Upper lobe of left lung (tissue), 4 donors: ENCODE measurements around the gene TIMM21.

Source experiments
- CTCF ChIP-seq, 6 experiments: fragments of 450-650 bp in 4 of 6; fragments of 200-600 bp in 2 of 6; sonication (generic) in 2 of 6; IDR thresholded peaks; one replicate each; pipeline ENCODE4 v1.5.1; 2016 to 2019; ENCODE audit warnings: antibody characterized with exemption in 6 of 6
- EP300 ChIP-seq, 4 donors: sonication (generic); formaldehyde crosslinking; IDR thresholded peaks; one replicate each; pipeline ENCODE4 v1.5.1; 2017; ENCODE audit warnings: antibody characterized with exemption in 4 of 4, control low read depth in 2 of 4
- POLR2A ChIP-seq, 4 donors: fragments of 450-650 bp; IDR thresholded peaks; one replicate each; pipeline ENCODE4 v1.5.1; 2016 to 2017; ENCODE audit warnings: antibody characterized with exemption in 4 of 4, mild to moderate bottlenecking in 2 of 4
- POLR2AphosphoS5 ChIP-seq, 2 donors: sonication (generic); formaldehyde crosslinking; IDR thresholded peaks; one replicate each; pipeline ENCODE4 v1.5.1; 2017; ENCODE audit warnings: antibody characterized with exemption in 2 of 2

DNA sequence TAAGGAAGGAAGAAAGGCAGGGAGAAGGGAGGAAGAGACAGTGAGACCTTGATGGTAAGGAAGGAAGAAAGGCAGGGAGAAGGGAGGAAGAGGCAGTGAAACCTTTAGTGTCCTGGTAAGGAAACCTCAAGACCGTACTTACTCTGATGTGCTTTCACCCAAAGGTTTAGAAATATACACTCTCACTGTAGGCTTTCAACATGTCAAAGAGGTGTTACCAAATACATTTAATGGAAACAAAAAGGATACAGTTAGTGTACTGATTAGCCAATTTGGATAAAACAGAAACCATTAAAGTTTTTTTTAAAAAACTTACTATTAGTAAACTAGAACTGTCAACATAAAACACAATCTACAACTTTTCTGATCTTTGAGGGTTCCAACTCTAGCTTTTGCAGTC, 7.7 kb upstream of the TIMM21 start:
- TF ChIP-seq POLR2A (IDR thresholded peaks at IDR 0.05) (no peak), EP300 (IDR thresholded peaks at IDR 0.05) (no peak), CTCF (IDR thresholded peaks at IDR 0.05) (no peak), POLR2AphosphoS5 (IDR thresholded peaks at IDR 0.05) (no peak)
